OCI-LY7 (cell line): Measurements from ENCODE around the gene CAV3.

Source experiments
- CTCF ChIP-seq: fragments of 200-600 bp; sonication (generic); conservative IDR thresholded peaks from 2 replicates; pipeline ENCODE4 v1.5.1; 2014; ENCODE audit warnings: mild to moderate bottlenecking, antibody characterized with exemption, low read length, moderate library complexity, mixed read lengths
- EZH2phosphoT487 ChIP-seq: fragments of 200-600 bp; sonication (generic); IDR thresholded peaks from 2 replicates; pipeline ENCODE4 v1.6.1; 2018; ENCODE audit warnings: low read depth, borderline replicate concordance, mild to moderate bottlenecking, mixed run types, antibody characterized with exemption, low read length, moderate library complexity, mixed read lengths

GRCh38 chr3:8746780-8747345, 13.3 kb downstream of the CAV3 start:
- TF ChIP-seq CTCF (no peak), EZH2phosphoT487 (no peak)
